Peyer's patch (tissue), 4 donors: ENCODE results near the gene FKBP2.

ENCODE experiments used
- POLR2A ChIP-seq, 2 donors: fragments of 450-650 bp; IDR thresholded peaks; one replicate each; pipeline ENCODE4 v1.5.1; 2017; ENCODE audit warnings: antibody characterized with exemption in 2 of 2, mild to moderate bottlenecking in 2 of 2, moderate library complexity in 2 of 2
- TF ChIP-seq, protein P1 (sequence below), 6 experiments: fragments of 450-650 bp in 4 of 6; fragments of 200-600 bp in 2 of 6; sonication (generic) in 1 of 6; IDR thresholded peaks; one replicate each; pipeline ENCODE4 v1.5.1; 2017 to 2019; ENCODE audit warnings: antibody characterized with exemption in 6 of 6, mild to moderate bottlenecking in 3 of 6, moderate library complexity in 1 of 6

GRCh38 chr11:64208086-64208795, 32.7 kb upstream of the FKBP2 start:
- TF ChIP-seq, protein P1, sequence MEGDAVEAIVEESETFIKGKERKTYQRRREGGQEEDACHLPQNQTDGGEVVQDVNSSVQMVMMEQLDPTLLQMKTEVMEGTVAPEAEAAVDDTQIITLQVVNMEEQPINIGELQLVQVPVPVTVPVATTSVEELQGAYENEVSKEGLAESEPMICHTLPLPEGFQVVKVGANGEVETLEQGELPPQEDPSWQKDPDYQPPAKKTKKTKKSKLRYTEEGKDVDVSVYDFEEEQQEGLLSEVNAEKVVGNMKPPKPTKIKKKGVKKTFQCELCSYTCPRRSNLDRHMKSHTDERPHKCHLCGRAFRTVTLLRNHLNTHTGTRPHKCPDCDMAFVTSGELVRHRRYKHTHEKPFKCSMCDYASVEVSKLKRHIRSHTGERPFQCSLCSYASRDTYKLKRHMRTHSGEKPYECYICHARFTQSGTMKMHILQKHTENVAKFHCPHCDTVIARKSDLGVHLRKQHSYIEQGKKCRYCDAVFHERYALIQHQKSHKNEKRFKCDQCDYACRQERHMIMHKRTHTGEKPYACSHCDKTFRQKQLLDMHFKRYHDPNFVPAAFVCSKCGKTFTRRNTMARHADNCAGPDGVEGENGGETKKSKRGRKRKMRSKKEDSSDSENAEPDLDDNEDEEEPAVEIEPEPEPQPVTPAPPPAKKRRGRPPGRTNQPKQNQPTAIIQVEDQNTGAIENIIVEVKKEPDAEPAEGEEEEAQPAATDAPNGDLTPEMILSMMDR (IDR thresholded peaks at IDR 0.05) = no peak
- no peak for TF ChIP-seq POLR2A (IDR thresholded peaks at IDR 0.05)
